ENCODE results near the gene REV1. TPM values are rescaled to one million over a fixed set of nuclear protein-coding genes. Genes with fewer than 3 reads are reported as not detected.
A peak's percentile ranks its signal among the peaks of the same experiment; 100 is the strongest.

Gene REV1
- total and polyA plus RNA-seq, 2 of the 13 experiments (the other 11 are each of a cell fraction or from before 2014, with no cell fraction given) = 49.1 to 71.8 TPM

DNA sequence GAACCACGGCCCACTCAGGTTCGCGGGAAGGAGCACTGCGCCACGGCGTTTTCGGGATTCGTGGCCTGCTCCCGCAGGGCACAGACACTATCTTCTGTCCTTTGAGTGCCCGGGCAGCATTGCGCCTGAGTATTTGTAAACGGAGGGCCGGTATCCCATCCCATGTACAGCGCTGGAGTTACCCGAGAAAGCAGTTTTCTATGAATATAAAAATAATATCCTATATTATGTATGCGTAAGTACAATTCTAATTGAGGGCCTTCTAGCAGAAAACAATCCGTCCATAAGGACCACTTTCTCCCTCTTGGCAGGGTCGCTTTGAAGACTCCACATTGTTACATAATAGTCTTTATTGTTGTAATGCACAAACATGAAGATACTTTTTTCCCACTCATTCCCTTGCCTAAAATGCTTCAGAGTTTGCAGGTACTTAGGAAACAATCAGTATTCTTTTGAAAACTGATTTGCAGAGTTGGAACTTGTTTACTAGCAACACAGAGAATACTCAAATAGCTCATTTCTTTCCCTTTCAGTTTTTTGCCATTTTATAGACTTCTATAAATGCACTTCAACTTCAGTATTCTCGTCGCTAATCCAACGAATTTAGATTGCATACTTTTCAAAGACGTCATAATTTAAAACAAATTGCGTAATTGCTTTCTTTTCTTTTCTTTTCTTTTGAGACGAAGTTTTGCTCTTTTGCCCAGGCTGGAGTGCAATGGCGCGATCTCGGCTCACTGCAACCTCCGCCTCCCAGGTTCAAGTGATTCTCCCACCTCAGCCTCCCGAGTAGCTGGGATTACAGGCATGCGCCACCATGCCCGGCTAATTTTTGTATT lies 1.0 kb upstream of the REV1 start (continued):
- TF ChIP-seq, protein P1, sequence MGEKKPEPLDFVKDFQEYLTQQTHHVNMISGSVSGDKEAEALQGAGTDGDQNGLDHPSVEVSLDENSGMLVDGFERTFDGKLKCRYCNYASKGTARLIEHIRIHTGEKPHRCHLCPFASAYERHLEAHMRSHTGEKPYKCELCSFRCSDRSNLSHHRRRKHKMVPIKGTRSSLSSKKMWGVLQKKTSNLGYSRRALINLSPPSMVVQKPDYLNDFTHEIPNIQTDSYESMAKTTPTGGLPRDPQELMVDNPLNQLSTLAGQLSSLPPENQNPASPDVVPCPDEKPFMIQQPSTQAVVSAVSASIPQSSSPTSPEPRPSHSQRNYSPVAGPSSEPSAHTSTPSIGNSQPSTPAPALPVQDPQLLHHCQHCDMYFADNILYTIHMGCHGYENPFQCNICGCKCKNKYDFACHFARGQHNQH (CRISPR knock-in tag; IDR thresholded peaks at IDR 0.05) = 0 out of 2 replicates have a peak, but pooled peaks have one; percentile 15
- TF ChIP-seq NRL (CRISPR knock-in tag; IDR thresholded peaks at IDR 0.05; ENCODE audit: borderline replicate concordance) = 0 out of 2 replicates have a peak, but pooled peaks have one; percentile 49
- TF ChIP-seq REPIN1 (CRISPR knock-in tag; IDR thresholded peaks at IDR 0.05; ENCODE audit: borderline replicate concordance, low read depth) = no peak
- TF ChIP-seq, protein P2, sequence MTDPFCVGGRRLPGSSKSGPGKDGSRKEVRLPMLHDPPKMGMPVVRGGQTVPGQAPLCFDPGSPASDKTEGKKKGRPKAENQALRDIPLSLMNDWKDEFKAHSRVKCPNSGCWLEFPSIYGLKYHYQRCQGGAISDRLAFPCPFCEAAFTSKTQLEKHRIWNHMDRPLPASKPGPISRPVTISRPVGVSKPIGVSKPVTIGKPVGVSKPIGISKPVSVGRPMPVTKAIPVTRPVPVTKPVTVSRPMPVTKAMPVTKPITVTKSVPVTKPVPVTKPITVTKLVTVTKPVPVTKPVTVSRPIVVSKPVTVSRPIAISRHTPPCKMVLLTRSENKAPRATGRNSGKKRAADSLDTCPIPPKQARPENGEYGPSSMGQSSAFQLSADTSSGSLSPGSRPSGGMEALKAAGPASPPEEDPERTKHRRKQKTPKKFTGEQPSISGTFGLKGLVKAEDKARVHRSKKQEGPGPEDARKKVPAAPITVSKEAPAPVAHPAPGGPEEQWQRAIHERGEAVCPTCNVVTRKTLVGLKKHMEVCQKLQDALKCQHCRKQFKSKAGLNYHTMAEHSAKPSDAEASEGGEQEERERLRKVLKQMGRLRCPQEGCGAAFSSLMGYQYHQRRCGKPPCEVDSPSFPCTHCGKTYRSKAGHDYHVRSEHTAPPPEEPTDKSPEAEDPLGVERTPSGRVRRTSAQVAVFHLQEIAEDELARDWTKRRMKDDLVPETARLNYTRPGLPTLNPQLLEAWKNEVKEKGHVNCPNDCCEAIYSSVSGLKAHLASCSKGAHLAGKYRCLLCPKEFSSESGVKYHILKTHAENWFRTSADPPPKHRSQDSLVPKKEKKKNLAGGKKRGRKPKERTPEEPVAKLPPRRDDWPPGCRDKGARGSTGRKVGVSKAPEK (CRISPR knock-in tag; IDR thresholded peaks at IDR 0.05; ENCODE audit: borderline replicate concordance) = peak; percentile 94; the same call in 1 of the 2 replicates
- peak; percentile 14; the same call in 1 of the 2 replicates for TF ChIP-seq ERF (CRISPR knock-in tag; IDR thresholded peaks at IDR 0.05)
- TF ChIP-seq KAT7 (CRISPR knock-in tag; IDR thresholded peaks at IDR 0.05; ENCODE audit: borderline replicate concordance) = 0 out of 2 replicates have a peak, but pooled peaks have one; percentile 3
- TF ChIP-seq, protein P3, sequence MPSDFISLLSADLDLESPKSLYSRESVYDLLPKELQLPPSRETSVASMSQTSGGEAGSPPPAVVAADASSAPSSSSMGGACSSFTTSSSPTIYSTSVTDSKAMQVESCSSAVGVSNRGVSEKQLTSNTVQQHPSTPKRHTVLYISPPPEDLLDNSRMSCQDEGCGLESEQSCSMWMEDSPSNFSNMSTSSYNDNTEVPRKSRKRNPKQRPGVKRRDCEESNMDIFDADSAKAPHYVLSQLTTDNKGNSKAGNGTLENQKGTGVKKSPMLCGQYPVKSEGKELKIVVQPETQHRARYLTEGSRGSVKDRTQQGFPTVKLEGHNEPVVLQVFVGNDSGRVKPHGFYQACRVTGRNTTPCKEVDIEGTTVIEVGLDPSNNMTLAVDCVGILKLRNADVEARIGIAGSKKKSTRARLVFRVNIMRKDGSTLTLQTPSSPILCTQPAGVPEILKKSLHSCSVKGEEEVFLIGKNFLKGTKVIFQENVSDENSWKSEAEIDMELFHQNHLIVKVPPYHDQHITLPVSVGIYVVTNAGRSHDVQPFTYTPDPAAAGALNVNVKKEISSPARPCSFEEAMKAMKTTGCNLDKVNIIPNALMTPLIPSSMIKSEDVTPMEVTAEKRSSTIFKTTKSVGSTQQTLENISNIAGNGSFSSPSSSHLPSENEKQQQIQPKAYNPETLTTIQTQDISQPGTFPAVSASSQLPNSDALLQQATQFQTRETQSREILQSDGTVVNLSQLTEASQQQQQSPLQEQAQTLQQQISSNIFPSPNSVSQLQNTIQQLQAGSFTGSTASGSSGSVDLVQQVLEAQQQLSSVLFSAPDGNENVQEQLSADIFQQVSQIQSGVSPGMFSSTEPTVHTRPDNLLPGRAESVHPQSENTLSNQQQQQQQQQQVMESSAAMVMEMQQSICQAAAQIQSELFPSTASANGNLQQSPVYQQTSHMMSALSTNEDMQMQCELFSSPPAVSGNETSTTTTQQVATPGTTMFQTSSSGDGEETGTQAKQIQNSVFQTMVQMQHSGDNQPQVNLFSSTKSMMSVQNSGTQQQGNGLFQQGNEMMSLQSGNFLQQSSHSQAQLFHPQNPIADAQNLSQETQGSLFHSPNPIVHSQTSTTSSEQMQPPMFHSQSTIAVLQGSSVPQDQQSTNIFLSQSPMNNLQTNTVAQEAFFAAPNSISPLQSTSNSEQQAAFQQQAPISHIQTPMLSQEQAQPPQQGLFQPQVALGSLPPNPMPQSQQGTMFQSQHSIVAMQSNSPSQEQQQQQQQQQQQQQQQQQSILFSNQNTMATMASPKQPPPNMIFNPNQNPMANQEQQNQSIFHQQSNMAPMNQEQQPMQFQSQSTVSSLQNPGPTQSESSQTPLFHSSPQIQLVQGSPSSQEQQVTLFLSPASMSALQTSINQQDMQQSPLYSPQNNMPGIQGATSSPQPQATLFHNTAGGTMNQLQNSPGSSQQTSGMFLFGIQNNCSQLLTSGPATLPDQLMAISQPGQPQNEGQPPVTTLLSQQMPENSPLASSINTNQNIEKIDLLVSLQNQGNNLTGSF (CRISPR knock-in tag; IDR thresholded peaks at IDR 0.05) = no peak
- TF ChIP-seq, protein P4, sequence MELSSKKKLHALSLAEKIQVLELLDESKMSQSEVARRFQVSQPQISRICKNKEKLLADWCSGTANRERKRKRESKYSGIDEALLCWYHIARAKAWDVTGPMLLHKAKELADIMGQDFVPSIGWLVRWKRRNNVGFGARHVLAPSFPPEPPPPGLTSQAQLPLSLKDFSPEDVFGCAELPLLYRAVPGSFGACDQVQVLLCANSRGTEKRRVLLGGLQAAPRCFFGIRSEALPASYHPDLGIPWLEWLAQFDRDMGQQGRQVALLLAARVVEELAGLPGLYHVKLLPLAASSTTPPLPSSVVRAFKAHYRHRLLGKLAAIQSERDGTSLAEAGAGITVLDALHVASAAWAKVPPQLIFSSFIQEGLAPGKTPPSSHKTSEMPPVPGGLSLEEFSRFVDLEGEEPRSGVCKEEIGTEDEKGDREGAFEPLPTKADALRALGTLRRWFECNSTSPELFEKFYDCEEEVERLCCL (CRISPR knock-in tag; IDR thresholded peaks at IDR 0.05; ENCODE audit: borderline replicate concordance) = 0 out of 2 replicates have a peak, but pooled peaks have one; percentile 48
- TF ChIP-seq FOSL2 (CRISPR knock-in tag; IDR thresholded peaks at IDR 0.05) = no peak
- 0 out of 2 replicates have a peak, but pooled peaks have one; percentile 34 for TF ChIP-seq ZBTB38 (CRISPR knock-in tag; IDR thresholded peaks at IDR 0.05)
- TF ChIP-seq MBNL3 (CRISPR knock-in tag; conservative IDR thresholded peaks at IDR 0.05) = no peak
- TF ChIP-seq, protein P5, sequence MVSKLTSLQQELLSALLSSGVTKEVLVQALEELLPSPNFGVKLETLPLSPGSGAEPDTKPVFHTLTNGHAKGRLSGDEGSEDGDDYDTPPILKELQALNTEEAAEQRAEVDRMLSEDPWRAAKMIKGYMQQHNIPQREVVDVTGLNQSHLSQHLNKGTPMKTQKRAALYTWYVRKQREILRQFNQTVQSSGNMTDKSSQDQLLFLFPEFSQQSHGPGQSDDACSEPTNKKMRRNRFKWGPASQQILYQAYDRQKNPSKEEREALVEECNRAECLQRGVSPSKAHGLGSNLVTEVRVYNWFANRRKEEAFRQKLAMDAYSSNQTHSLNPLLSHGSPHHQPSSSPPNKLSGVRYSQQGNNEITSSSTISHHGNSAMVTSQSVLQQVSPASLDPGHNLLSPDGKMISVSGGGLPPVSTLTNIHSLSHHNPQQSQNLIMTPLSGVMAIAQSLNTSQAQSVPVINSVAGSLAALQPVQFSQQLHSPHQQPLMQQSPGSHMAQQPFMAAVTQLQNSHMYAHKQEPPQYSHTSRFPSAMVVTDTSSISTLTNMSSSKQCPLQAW (CRISPR knock-in tag; IDR thresholded peaks at IDR 0.05) = peak; percentile 14; the same call in 1 of the 2 replicates
